Central memory CD4-positive, alpha-beta T cell (primary cell): ENCODE results near the gene ITGB2.

Experiments
- DNase-seq: peaks from one replicate; pipeline ENCODE4 v3.0.0; 2022

The ITGB2 gene

GRCh38 chr21:44865561-44866280 is 55.0 kb downstream of the ITGB2 start:
- peak; percentile 21 for DNase-seq

- DNase-seq = no peak
Observed at GRCh38 chr21:44862869-44863685, 57.6 kb downstream of the ITGB2 start.

GRCh38 chr21:44858791-44859190 is 61.9 kb downstream of the ITGB2 start:
- DNase-seq = no peak

- no peak for DNase-seq
Observed at GRCh38 chr21:44858291-44858690, 62.4 kb downstream of the ITGB2 start.

GRCh38 chr21:44857127-44857892 is 63.4 kb downstream of the ITGB2 start:
- DNase-seq = no peak

- DNase-seq = no peak
Observed at GRCh38 chr21:44856131-44856530, 64.6 kb downstream of the ITGB2 start.

GRCh38 chr21:44855572-44855971 is 65.1 kb downstream of the ITGB2 start:
- no peak for DNase-seq

GRCh38 chr21:44854664-44855446 is 65.8 kb downstream of the ITGB2 start:
- no peak for DNase-seq

GRCh38 chr21:44854391-44854663 is 66.4 kb downstream of the ITGB2 start:
- peak; percentile 19 for DNase-seq

GRCh38 chr21:44853601-44854390 is 66.9 kb downstream of the ITGB2 start:
- DNase-seq = no peak

GRCh38 chr21:44850905-44851657 is 69.6 kb downstream of the ITGB2 start:
- no peak for DNase-seq

GRCh38 chr21:44850208-44850800 is 70.4 kb downstream of the ITGB2 start:
- no peak for DNase-seq

GRCh38 chr21:44849616-44850130 is 71.0 kb downstream of the ITGB2 start:
- DNase-seq = no peak

GRCh38 chr21:44848821-44849521 is 71.7 kb downstream of the ITGB2 start:
- no peak for DNase-seq

GRCh38 chr21:44847261-44848056 is 73.2 kb downstream of the ITGB2 start:
- DNase-seq = no peak

GRCh38 chr21:44846485-44847260 is 74.0 kb downstream of the ITGB2 start:
- DNase-seq = peak; percentile 30

- no peak for DNase-seq
Observed at GRCh38 chr21:44846224-44846484, 74.5 kb downstream of the ITGB2 start.

GRCh38 chr21:44845418-44846223 is 75.1 kb downstream of the ITGB2 start:
- DNase-seq = peak; percentile 45
